AG04449 (cell line): ENCODE measurements around the gene COL9A1.

Experiments used
- CTCF ChIA-PET: fragments of 350-600 bp; formaldehyde crosslinking; extraction: SDS; loops from one replicate; lab custom pipeline; 2021; ENCODE audit warnings: antibody characterized with exemption; lab: Yijun Ruan, JAX
- POLR2A ChIA-PET: fragments of 400-600, 350-600 bp; formaldehyde crosslinking; extraction: SDS; loops from one replicate; lab custom pipeline; 2020; ENCODE audit warnings: antibody characterized with exemption, inconsistent platforms; lab: Yijun Ruan, JAX
- DNase-seq: peaks from one replicate; pipeline ENCODE4 v3.0.0-alpha.2; 2010; ENCODE audit warnings: low read depth, low spot score
- H3K4me3 ChIP-seq: 2 replicates; pipeline ENCODE4 v1.5.1; 2011; ENCODE audit warnings: low read depth, mild to moderate bottlenecking, control low read depth, low read length
- TF ChIP-seq, protein P1 (sequence below): IDR thresholded peaks from one replicate; pipeline ENCODE4 v1.5.1; 2011; ENCODE audit warnings: mild to moderate bottlenecking, moderate library complexity, low read length, control low read depth, inconsistent platforms; ENCODE audit not compliant: insufficient read depth; ENCODE audit errors: missing control alignments

COL9A1 gene

DNA sequence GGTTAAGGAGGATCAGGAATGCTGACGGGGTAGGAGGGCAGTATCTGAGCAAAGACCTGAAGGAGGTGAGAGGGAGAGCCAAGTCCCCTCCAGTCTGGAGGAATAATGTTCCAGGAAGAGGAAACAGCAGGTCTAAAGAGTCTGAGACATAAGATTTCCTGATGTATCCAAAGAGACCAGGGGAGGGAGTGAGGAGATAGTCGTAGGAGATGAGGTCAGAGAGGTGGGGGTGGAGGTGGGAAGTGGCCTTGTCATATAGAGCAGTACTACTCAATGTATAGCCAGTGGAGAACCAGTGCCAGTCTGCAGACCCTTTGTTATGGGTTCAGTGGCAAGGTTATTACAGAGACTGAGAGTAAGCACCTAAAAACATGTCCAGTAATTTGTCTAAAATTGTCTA is 130.6 kb downstream of the COL9A1 start:
- CTCF ChIA-PET = no interaction called here

DNA sequence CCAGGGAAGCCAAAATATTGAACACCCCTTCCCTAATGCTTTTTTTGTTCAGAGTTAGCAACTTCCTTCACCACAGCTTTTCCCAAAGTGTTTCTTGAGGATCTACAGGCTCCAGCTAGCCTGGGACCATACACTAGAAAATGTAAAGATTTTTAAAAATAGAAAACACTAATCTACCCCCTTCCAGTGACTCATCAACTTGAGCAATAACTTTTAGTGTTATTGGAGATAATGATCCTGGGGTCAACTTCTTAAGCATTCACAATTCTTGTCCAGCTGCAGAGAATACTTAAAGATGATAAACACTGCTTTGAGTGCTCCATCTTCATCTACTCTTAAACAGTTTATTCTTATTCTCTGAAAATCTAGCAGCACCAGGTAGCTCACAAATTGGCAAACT is 131.6 kb downstream of the COL9A1 start:
- ChIA-PET POLR2A (no interaction called here), CTCF (no interaction called here)
- TF ChIP-seq, protein P1, sequence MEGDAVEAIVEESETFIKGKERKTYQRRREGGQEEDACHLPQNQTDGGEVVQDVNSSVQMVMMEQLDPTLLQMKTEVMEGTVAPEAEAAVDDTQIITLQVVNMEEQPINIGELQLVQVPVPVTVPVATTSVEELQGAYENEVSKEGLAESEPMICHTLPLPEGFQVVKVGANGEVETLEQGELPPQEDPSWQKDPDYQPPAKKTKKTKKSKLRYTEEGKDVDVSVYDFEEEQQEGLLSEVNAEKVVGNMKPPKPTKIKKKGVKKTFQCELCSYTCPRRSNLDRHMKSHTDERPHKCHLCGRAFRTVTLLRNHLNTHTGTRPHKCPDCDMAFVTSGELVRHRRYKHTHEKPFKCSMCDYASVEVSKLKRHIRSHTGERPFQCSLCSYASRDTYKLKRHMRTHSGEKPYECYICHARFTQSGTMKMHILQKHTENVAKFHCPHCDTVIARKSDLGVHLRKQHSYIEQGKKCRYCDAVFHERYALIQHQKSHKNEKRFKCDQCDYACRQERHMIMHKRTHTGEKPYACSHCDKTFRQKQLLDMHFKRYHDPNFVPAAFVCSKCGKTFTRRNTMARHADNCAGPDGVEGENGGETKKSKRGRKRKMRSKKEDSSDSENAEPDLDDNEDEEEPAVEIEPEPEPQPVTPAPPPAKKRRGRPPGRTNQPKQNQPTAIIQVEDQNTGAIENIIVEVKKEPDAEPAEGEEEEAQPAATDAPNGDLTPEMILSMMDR = no peak
- no peak for DNase-seq
- no peak overlapping the region for H3K4me3 ChIP-seq

More for the DNA sequence above, 130.6 kb downstream of the COL9A1 start:
- TF ChIP-seq, protein P1 = no peak
- POLR2A ChIA-PET = no interaction called here
- no peak for DNase-seq
- no peak overlapping the region for H3K4me3 ChIP-seq

- TF ChIP-seq, protein P1 = no peak
- no peak for DNase-seq
- H3K4me3 ChIP-seq = no peak overlapping the region
- POLR2A ChIA-PET = no interaction called here
- CTCF ChIA-PET = no interaction called here
Measured at GRCh38 chr6:70168681-70169377, 134.1 kb downstream of the COL9A1 start.
